ES-I3 (cell line): ENCODE data around the gene OTUB2.

Source experiments
- H3K36me3 ChIP-seq: 2 replicates; pipeline ENCODE4 v1.6.1; 2013; ENCODE audit warnings: mild to moderate bottlenecking, low read length, control low read depth, moderate library complexity; ENCODE audit not compliant: insufficient read depth
- H3K4me1 ChIP-seq: 2 replicates; pipeline ENCODE4 v1.6.1; 2013; ENCODE audit warnings: mild to moderate bottlenecking, control low read depth, low read length; ENCODE audit not compliant: insufficient read depth
- H3K9ac ChIP-seq: 2 replicates; pipeline ENCODE4 v1.6.1; 2013; ENCODE audit warnings: low read depth, mild to moderate bottlenecking, low read length, moderate library complexity
- H3K9me3 ChIP-seq: 2 replicates; pipeline ENCODE4 v1.6.1; 2013; ENCODE audit warnings: mild to moderate bottlenecking, low read length, moderate library complexity; ENCODE audit not compliant: control insufficient read depth, insufficient read depth

Gene OTUB2

DNA sequence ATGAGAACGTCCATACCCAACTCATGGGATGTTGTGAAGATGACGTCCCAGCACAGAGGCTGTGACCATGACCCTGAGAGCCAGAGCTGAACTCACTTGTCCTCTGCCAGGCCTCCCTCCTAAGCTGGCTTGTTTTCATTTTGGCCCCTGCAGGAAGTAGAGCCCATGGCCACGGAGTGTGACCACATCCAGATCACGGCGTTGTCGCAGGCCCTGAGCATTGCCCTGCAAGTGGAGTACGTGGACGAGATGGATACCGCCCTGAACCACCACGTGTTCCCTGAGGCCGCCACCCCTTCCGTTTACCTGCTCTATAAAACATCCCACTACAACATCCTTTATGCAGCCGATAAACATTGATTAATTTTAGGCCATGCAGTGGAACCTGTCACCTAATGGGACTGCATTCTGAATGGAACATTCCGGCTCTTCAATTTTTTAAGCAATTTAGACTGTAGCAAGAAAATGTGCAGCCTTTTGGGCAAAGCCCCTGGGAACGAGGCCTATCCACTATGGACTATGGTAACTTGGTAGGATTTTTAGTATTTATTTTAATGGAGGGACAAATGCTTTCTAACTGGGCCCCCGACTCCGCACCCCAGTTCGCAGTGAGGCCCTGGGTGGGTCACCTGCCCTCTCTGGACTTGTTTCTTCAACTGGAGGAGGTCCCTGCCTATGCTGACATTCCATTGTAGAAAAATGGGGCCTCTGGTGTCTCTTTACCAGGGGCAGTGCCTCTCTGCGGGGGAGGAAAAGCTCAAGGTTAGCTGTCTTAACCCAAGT is 19.6 kb downstream of the OTUB2 start:
- H3K9me3 ChIP-seq = no peaks in the 10 kb centered on the region
- H3K36me3 ChIP-seq = peaks cover 14% of the 10 kb centered on the region
- H3K4me1 ChIP-seq = no peaks in the 10 kb centered on the region
- H3K9ac ChIP-seq = no peak overlapping the region

DNA sequence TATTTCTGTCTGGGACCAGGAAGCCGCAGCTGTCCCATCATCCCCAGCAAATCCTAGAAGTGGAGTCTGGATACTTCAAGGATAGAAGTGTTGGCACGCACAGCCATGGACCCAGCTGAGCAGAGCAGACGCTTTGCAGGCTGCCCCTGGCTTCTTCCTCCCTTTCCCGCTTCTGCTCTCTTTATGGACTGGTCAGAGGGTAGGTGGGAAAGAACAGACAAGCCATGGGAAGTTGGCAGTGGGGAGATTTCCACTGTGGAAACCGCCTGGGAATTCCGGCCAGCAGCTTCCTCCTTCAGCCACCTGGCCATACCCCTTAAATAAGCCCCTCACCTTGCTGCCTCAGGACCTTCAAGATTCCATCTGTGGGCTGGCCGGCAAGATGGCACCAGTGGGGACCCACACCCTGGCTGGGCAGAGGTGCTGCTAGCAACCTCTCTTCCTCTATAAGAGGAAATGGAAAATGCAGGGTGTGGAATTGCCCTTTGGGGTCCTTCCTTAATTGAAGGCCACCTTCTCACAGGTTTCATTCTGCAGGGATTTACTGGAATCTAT is 20.6 kb downstream of the OTUB2 start:
- Histone ChIP-seq H3K36me3 (peaks cover 22% of the 10 kb centered on the region), H3K9me3 (no peaks in the 10 kb centered on the region), H3K4me1 (no peaks in the 10 kb centered on the region), H3K9ac (no peak overlapping the region)

DNA sequence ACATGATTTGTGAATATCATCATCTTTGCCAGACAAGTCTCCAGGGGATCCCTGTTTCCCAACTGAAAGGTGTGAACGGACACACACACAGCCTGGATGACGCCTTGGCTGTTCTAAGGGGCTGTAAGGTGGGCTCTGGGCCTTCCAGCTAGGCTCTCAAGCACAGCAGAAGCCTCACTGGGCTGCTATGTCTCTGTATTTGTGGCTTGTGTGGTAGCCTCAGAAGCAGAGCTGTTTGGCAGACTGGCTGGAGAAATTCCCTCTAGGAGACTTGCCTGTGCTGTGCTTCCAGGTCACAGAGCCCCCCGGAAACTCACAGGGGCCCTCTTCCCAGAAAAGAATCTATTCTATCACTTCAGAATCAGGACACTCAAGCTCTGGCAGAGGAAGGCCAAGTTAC is 21.4 kb downstream of the OTUB2 start:
- peaks cover 25% of the 10 kb centered on the region for H3K36me3 ChIP-seq
- H3K4me1 ChIP-seq = no peaks in the 10 kb centered on the region; the same call in 1 of the 2 replicates
- H3K9me3 ChIP-seq = no peaks in the 10 kb centered on the region
- H3K9ac ChIP-seq = no peak overlapping the region

DNA sequence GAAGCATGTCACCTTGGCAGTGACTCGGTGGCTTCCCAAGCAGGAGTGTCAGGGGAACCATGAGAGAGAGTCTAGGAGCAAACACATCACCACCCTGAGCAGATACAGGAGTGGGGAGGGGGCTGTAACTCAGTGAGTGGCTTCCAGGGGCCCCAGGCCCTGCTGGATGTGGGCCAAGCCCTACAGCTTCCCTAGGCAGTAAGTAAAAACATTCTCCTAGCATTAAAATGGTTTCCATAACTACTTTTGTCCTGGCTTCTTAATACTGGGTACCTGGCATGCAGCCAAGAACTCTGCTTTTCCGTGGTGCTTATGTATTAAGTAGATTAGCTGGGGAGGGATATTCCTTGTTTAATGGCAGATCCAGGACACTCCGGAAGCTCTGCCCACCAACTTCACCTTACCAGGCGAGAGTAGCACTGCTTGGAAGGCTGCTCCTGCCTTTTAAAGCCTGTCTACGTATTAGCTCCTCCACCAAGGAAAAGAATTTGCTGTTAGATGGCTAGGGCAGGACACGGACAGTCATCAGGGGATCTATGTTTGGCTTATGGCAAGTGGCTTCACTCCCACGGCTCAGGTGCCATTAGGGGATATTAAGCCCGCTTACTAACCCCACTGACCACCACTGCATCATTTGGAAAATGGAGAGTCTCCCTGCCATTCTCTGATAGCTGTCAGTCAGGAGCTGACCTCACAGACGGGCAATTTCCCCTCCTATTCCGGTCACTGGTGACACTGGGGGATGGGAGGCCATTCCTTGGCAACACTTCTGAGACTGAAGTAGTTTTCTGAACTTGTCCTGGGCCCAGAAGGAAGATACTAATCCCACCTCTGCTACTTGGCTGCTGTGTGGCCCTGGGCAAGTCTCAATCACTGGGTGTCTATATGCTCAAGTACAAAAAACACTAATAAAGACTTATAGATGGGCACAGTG is 22.8 kb downstream of the OTUB2 start:
- Histone ChIP-seq H3K36me3 (peaks cover 25% of the 10 kb centered on the region), H3K9me3 (no peaks in the 10 kb centered on the region), H3K9ac (no peak overlapping the region), H3K4me1 (no peaks in the 10 kb centered on the region; the same call in 1 of the 2 replicates)

DNA sequence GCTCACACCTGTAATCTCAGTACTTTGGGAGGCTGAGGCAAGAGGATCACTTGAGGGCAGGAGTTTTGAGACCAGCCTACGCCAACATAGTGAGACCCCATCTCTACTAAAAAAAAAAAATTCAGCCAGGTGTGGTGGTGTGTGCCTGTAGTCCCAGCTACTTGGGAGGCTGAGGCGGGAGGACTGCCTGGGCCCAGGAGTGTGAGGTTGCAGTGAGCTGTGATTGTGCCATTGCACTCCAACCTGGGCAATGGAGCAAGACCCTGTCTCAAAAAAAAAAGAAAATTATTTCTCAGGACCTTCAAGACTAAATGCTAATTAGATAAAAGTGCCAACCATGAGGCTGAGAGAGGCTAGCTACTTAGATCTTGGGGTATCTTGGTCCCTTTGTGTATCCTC is 23.5 kb downstream of the OTUB2 start:
- Histone ChIP-seq H3K4me1 (no peaks in the 10 kb centered on the region; the same call in 1 of the 2 replicates), H3K9ac (no peak overlapping the region), H3K9me3 (no peaks in the 10 kb centered on the region), H3K36me3 (peaks cover 29% of the 10 kb centered on the region)

DNA sequence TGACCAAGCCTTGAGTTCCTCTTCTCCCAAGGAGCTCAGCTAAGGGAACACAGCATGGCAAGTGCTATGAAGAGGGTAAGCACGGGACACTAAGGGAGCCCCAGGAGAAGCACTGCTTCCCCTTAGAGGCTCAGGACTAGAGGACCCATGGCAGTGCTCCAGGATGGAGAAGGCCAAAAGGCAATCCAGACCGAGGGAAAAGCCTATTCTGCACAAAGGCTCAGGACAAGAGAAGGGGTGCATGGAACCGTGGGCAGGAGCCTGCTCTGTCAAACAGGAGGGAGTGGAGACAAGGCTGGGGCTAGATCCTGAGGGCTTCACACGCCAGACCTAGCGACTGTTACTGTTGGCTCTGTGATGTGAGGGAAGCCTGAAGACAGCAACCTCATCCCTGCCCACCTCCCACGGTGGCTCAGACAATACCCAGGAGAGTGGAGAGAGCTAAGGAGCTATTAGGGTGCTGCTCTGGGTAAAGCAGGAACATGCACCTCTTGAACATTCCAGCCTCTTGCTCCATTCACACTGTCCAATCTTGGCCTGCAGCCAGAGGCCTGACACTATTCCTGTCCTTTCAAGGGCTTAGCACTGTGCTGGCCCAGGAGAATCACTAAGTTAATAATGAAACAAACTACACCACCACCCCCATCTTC is 24.2 kb downstream of the OTUB2 start:
- Histone ChIP-seq H3K4me1 (no peaks in the 10 kb centered on the region; the same call in 1 of the 2 replicates), H3K9ac (no peak overlapping the region), H3K36me3 (peaks cover 33% of the 10 kb centered on the region), H3K9me3 (no peaks in the 10 kb centered on the region)

DNA sequence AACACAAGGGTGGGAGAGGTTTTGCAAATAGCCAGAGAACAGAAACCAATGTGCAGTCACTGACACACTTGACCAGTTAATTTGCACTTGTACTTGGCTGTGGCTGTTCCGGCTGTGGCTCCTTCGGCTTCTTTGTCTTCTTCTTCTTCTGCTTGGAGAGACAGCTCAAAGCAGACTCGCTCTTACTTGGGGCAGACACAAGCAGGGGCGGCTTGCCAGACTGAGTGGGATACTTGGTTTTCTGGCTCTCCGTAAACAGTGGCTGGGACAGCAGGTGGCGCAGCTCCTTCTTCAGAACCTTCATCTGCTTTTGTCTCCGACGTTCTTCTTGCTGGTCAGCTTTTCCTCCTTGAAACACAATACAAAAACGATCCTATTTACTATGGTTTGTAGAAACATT is 25.0 kb downstream of the OTUB2 start:
- Histone ChIP-seq H3K36me3 (peaks cover 40% of the 10 kb centered on the region), H3K9ac (no peak overlapping the region), H3K9me3 (no peaks in the 10 kb centered on the region), H3K4me1 (no peaks in the 10 kb centered on the region; the same call in 1 of the 2 replicates)

DNA sequence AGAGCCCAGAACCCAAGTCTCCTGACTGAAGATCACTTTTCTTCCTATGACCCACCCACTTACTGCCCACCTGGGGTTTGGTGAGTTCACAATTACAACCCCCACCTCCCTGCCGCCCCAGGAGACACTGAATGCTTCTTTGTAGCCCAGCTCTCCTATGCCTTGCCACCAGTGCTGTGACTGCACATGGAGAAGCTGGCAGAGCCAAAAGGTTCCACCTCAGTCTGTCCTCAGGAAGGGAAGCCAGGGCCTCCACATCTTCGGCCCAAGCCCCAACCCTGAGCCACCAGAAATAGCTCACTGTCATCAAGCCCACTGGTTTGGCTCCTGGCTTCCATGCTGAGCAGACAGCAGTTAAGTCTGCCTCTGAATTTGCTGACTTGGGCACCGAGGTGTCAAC is 25.6 kb downstream of the OTUB2 start:
- Histone ChIP-seq H3K36me3 (peaks cover 37% of the 10 kb centered on the region), H3K4me1 (no peaks in the 10 kb centered on the region; the same call in 1 of the 2 replicates), H3K9me3 (no peaks in the 10 kb centered on the region), H3K9ac (no peak overlapping the region)

DNA sequence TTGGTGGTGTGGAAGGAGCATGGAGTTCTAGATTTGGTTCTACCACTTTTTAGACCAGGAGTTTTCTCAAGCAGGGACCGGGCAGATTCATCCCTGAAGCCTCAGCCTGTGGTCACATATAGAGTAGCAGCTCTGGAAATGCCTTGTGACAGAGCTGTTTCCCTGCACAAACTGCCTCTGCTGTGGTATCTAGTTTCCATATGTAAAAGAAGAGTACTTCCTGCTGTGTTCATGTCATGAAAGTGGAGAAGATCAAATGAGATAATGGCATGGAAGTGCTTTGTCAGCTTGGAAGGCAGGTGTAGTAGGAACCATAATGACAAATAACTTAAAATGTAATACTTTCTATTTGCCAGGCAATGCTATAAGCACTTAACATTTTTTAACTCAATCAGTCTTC is 26.1 kb downstream of the OTUB2 start:
- Histone ChIP-seq H3K4me1 (no peaks in the 10 kb centered on the region; the same call in 1 of the 2 replicates), H3K9me3 (no peaks in the 10 kb centered on the region), H3K36me3 (peaks cover 37% of the 10 kb centered on the region), H3K9ac (no peak overlapping the region)

DNA sequence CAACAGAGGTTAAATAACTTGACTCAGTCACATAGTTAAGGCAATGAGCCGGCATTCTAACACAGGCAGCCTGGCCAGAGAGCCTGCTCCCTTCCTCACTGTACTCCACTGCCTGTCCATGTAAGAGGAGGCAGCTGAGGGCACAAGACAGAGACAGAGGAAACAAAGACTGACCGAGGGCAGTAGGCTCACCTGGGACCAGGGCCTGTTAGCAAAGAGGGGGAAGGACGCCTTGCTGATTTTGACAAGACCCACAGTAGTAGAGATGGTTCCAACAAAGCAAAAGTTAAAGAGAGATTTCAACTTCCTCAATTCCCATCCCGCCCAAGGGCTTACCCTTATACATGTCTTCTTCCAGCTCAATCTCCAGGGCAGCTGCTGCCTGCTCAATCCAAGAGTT is 26.5 kb downstream of the OTUB2 start:
- Histone ChIP-seq H3K36me3 (peaks cover 37% of the 10 kb centered on the region), H3K9me3 (no peaks in the 10 kb centered on the region), H3K4me1 (no peaks in the 10 kb centered on the region; the same call in 1 of the 2 replicates), H3K9ac (no peak overlapping the region)

DNA sequence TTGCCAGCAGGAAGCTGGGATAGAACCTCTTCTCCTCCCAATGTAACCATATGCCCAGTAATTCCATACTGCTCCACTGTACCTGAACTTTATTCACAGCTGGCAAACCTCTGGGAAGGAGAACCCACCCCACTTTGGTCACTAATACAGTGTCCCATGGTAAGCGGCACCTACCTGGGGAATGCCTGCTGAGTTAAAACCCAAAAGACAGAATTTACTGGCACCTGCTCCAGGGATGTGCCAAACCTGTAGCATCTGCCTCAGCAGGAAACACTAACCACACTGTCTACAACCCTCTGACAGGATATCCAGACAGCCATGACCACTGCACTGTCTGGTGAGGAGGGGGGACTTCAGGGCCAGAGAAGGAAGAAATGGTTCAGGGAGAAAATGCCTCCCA is 28.3 kb downstream of the OTUB2 start:
- H3K9ac ChIP-seq = no peak overlapping the region
- no peaks in the 10 kb centered on the region; the same call in 1 of the 2 replicates for H3K4me1 ChIP-seq
- no peaks in the 10 kb centered on the region for H3K9me3 ChIP-seq
- peaks cover 41% of the 10 kb centered on the region for H3K36me3 ChIP-seq

DNA sequence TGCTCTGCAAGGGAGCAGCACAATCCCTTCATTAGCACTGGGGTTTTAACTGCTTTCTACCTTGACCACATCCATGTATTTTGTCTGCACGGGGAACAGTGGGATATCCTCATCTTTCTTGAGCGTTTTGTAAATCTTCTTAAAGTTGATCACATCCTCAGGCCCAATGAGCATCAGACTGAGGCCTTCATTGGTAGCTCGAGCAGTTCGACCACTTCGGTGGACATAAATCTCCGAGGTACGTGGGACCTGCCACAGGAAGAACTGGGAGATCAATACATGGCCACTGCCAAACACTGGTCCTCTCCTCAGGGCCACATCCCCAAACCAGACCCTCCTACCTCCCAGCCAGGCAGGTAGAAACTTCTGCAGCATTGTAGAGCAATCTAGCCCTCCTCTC is 28.8 kb downstream of the OTUB2 start:
- no peak overlapping the region for H3K9ac ChIP-seq
- peaks cover 45% of the 10 kb centered on the region for H3K36me3 ChIP-seq
- H3K4me1 ChIP-seq = no peaks in the 10 kb centered on the region; the same call in 1 of the 2 replicates
- no peaks in the 10 kb centered on the region for H3K9me3 ChIP-seq

DNA sequence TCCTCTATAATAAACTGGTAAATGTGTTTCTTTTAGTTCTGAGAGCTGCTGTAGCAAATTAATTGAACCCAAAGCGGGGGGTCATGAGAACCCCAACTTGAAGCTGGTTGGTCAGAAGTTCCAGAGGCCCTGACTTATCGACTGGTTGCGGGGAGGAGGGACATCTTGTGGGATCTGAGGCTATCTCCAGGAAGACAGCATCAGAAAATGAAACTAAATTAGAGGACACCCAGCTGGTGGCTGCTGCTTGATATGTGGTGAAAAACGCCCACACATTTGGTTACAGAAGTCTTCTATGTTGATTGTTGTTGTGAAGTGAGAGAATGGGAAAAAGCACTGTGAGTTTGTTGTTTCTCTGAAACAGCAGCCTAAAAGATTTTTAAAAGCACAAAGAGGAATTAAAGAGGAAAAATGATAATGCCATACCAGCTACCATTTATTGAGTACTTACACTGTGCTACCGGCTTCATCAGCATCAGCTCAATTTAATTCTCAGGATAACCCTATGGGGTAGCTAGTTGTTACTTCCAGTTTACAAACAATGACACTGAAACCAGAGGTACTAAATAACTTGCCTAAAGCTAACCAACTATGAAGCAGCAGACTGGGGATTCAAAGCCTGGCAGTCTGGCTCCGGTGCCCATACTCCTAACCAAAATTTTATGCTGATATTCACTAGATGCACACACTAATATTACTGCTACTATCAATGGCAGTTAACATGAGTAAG is 30.6 kb downstream of the OTUB2 start:
- Histone ChIP-seq H3K4me1 (no peaks in the 10 kb centered on the region; the same call in 1 of the 2 replicates), H3K9me3 (no peaks in the 10 kb centered on the region), H3K36me3 (peaks cover 51% of the 10 kb centered on the region), H3K9ac (no peak overlapping the region)
